SW 1271 (cell line): ENCODE results near the gene ZBP1.

Source experiments
- DNase-seq, 2 experiments: peaks; one replicate each; lab custom pipeline; 2025; lab: John Stamatoyannopoulos, UW

Gene ZBP1

DNA sequence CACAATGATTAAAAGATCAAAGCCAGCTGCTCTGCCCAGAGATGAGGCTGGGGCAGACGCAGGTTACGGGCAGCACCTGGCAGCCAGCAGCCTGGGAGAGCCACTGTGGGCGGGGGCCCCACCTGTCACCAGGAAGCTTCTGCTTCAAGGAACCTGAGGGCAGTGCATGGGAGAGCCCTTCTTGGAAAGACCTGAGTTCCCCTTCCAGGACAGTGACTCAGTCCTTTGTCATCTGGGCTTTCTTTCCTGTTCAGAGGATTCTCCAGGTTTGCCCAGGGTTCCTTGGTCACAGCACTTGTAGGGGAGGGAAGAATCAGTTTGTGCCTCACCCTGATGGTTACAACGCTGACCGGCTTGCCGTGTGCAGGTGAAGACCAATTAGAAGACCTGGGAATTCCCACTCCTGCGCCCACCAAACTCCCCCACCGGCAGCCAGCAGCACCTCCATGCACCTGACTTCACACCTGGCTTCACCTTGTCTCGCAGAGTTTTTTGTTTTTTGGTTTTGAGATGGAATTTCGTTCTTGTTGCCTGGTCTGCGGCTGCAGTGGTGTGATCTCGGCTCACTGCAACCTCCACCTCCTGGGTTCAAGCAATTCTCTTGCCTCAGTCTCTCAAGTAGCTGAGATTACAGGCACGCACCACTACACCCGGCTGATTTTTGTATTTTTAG is 2.0 kb downstream of the ZBP1 start:
- DNase-seq, result peak; percentile 23 to 60

DNA sequence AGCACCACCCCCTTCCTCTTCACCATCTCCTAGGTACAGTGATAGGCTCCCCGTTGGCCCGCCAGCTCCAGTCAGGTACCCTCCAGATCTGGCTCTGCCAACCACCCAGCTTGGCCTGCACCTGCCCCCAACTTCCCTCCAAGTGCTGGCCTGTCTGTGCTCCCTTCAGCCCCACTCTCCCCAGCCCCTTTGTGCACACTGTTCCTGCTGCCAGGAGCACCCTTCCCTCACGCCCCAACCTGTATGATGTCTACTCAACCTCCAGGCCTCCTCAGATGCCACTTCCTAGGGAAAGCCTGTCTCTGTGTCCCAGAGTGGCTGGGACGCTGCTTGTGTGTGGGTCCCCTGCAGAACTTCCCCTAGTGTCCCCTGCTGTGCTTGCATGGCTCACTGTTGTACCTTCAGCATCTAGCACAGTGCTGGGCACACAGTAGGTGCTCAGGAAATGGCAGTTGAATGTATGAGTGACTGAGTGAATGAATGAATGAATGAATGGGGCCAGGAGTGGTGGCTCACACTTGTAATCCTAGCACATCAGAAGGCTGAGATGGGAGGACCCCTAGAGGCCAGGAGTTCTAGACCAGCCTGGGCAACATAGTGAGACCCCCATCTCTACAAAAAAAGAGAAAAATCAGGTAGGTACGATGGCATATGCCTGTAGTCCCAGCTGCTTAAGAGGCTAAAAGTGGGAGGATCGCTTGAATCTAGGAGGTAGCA is 3.0 kb downstream of the ZBP1 start:
- DNase-seq, result no peak

DNA sequence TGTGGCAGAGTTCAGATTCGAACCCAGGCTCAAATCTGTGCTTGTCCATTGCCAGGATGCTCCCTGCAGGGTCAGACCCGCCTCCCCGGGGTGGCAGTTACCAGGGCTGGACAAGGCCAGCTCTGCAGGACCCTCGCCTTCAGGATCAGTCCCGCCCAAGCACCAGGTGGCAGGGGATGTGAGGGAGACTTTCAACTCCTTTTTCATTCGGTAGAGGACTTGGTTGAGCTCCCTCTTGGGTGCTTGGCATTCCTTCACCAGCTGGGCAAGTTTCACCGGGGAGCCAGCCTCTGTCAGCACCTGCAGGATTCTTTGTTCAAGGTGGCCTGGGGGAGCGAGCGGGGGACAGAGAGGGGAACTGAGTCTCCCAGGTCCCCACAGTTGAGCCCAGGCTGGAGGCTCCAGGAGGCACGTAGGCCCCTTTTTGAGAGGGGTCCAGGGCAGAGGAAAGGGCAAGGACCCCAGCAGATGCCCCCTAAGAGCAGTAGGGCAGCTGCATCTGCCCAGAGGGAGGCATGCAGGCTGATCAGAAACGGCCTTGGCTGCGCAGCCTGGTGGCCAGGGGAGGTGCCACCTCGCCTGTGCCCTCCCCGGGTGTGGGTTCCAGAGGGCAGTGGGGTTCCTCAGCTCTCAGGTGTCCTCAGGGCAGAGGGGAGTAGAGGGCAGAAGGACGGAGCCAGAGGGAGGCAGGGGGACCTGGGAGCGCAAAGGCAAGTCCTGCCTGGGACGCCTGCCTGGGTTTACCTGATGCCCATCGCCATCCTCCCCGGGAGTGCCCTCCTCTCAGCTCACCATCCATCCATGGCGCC is 3.9 kb downstream of the ZBP1 start:
- DNase-seq, result no peak

DNA sequence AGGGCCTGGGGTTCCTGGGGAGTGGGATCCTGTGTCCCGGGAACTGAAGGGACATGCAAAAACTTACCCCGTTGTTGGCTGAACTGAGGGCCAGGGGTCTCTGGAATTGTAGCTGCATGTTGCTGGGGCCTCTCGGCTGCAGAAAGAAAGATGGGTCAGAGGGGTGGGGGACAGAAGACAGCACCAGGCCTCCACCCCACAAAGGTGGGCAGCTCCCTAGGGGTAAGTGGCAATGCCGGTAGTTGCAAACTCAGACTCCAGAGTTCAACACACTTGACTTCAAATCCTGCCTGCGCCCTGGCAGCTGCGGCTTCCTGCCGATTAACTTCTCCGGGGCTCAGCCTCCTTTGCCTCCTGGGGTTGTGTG is 4.8 kb downstream of the ZBP1 start:
- no peak for DNase-seq

DNA sequence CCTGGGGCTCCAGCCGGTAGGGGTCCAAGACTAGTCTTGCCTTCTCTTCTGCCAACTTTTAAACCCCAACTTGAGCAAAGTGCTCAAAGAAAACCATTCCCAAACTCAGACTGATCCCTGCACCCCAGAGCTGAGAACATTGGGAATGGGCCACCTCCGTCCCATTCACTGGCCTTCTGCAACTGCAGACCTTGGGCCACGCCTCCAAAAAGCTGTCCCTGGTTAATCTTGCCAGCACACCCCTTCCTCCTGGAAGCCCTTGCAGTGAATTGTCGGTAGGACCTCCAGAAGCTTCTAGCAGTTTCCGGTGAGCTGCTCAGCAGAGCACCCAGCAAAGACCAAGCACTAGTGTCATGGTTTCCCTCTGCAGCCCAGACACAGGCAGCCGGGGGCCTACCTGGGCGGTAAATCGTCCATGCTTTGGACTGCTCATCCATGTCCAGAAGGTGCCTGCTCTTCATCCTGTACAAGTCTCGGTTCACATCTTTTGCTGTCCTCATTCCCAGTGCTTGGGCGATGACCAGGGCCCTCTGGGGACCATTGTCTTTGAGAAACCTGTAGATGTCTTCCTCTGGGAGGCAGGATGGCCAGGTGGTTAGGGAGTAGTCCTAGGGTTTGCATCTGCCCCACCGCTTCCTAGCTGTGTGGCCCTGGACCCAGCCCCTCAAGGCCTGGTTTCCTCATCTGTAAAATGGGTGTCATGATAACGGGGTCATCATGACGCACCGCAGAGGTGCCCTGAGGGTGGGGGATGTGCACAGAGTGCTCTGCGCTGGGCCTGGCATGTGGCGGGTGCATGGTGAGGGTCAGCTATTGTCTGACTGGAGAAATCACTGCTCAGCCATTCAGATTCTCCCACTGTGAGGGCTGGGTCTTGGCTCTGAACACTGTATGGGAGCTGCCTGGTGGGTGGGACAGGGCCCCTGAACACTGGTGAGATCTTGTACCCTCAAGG is 5.5 kb downstream of the ZBP1 start:
- no peak for DNase-seq

DNA sequence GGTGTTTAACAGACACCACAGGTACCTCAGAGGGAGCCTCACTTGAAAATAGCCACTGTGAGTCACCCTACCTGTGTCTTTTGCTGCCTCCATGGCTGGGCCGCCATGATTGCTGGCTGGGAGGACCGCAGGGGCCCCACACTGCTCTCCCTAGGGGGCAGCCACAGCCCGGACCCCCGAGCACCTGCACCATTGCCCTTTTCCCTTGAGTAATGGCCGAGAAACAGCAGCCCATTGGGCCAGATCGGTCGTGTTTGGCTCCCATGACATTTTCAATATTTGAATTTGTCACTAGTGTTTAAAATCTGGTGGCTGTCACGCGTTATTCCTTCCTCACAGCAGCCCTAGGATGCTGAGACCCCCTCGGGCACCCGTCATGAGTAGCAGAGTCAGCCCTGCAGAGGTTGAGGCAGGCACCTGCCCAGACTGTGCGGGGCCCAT is 6.7 kb downstream of the ZBP1 start:
- no peak for DNase-seq

DNA sequence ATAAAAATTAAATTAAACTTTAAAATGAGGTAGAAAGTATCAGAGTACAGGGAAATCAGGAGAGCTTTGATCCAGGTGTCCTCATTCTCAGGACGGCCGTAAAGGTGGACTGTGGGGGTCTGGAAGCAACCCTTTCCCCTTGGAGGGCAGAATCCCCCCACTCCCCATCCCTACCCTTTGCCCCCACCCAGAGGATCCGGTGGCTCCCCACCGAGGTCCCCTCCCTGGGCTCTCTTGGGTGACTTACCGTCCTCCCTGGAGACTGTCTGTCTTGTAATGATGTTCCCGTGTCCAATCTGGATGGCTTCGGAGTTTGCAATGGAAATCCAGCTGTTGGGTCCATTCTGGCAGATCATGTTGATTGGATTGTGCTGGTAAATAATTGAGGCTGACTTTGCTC is 7.3 kb downstream of the ZBP1 start:
- DNase-seq, result no peak

DNA sequence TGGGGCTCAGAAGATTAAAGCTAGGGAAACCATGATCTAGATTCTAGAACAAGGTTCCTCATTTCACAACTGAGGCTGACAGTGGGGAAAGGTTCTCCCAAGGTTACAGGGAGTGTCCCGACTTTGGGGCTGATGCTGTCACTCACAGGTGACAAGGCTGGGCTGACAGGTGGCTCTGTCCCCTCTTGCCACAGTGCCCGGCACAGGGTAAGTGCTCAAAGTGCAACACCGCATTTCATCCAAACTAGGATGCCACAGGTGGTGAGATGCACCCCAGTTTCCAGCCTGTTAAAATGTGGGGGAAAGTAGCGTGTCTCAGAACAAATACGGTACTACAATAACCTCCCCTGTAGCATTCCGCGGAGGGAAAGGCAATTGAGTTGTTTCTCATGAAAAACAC is 7.8 kb downstream of the ZBP1 start:
- no peak for DNase-seq

DNA sequence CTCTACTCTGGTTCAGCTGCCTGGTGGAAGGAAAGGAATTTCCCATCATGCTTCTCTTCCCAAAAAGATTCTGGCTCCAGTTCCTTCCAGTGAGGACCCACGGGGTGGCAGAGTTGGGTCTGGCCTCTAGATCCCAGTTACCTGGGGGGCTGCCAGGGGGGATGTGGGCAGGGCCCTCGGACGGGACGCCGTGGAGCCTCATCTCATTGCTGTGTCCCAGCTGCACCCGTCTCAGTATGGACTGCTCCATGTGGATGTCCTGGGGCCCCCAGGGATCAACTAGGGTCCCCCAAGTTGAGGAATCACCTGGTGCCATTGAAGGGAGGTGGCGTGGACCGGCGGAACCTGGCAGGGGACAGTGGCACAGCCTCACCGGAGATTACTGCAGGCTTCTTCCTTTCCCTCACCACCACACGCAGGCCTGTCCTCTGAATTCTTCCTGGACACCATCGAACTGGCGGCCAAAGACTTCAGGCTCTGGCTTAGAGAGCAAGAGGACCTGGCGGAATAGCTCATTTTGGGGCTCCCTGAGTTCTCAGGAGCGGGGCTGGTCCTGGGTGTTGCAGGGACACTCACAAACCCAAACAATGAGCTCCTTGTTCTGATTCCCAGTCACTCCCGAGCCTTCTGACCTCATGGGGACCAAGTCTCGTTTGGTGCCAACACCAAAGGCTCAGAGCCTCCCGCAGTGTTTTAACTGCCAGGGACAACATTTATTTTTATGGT is 8.5 kb downstream of the ZBP1 start:
- no peak for DNase-seq

DNA sequence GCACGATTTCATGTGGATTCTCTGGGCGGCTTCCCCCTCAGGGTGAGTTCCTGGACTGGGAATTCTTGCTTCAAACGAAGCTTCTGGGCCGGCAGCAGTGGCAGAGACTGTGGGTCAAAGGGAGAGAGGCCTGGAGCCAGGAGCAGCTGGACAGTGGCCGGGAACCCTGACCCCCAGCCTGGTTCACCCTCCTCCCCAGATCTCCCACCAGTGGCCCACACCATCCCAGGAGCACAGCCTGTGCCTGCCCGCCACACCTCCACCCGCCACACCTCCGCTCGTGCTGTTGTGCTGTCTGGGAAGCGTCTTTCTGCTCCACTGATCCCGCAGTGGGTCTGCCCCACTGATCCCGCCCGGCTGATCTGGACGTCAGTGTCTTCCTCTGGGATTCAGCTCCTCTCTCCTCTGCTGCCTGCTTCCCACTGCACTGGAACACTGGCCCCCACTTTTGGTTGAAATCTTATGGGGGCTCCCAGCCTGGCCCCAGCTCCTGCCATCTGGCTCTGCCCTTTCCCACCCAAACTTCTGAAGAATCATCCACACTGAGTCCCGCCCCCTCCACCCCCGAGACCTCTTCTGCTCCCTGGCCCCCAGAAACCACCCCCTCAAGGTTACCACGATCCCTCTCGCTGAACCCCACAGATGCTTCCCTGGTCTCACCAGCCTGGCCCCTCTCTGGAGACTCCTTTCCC is 9.8 kb downstream of the ZBP1 start:
- DNase-seq, result no peak

DNA sequence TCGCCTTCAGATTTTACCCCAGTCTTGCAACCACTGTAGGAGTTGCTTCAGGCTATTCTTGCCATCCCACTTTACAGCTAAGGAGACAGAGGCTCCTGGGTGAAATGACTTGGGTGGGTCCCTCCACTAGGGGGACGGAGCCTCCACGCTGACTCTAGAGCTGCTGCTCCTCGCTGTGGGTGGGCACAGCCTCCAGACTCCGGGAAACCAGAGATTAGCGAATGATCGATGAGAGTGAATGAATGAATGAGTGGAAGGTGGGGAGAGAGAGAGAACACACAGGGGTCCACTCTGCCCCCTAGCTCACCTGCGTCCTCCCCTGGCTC is 10.4 kb downstream of the ZBP1 start:
- no peak for DNase-seq

DNA sequence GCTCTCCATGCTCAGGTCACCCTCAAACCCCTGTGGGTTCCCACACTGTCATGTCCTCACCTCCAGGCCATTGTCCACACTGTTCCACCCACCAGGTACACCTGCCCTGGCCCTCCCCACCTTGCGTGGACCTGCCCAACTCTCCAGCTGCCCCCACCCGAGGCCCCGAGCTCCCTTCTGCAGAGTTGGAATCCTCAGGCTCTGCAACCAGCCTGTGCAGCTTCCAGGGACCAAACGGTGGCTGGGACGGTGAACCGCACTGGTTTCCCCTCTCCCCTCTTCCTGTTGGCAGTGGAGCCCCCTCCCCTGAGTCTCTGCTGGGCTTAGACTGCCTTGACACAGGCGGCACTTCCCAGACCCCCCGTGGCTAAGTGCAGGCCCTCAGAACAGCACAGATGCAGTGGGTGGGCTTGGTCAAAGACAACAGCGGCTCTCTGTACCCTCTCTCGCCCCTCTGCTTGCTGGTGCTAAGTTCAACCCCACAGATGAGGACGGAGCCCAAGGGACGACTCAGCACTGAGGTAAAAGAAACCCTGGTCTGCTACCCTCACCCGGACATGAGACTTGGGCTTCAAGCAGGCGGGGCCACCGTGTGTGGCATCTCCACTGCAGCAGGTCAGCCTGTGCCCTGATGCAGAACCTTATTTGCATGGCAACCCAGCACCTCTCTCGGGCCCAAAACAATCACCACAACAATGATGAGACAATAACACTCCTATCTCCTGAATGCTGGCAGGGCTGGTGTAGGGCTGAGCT is 11.0 kb downstream of the ZBP1 start:
- DNase-seq, result no peak

DNA sequence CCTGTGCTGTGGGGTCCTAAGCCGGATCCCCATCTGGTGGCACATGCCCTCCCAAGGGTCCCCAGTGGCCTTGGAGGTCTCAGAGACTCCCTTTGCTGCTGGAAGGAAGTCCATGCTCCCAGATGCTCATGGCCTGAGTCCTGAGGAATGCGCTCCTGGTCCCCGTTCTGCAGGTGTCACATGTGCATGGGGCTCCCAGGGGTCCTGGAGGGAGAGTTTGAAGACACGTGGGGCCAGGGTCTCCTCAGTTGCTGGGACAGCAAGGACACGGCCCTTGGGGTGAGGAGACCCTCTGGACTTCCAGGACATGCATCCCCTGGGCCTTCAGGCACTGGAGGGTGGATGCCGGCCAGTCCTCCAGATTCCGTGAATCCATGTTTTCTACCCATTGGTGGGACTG is 11.7 kb downstream of the ZBP1 start:
- DNase-seq, result no peak

DNA sequence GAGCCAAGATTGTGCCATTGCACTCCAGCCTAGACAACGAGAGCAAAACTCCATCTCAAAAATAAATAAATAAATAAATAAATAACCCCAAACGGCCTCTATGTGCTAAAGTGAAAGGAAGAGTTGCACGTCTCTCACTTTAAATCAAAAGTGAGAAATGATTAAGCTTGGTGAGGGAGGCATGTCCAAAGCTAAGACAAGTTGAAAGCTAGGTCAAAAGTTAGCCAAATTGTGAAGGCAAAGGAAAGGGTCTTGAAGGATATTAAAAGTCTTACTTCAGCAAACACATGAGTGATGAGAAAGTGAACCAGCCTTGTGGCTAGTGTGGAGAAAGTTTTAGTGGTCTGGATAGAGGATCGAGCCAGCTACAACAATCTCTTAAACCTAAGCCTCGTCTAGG is 14.3 kb downstream of the ZBP1 start:
- DNase-seq, result no peak

DNA sequence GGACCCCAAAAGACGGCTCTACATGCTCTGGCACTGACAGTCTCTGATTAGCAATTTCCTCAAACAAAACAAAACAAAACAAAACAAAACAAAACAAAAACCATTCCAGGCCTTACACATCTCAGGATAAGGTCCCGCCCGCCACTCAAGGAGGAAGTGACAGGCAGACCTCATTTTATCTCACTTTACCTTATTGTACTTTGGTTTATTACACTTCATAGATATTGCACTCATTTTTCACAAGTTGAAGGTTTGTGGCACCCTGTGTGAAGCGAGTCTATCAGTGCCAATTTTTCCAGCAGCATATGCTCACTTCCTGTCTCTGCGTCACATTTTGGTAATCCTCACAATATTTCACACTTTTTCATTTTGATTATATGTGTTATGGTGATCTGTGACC is 15.2 kb downstream of the ZBP1 start:
- no peak for DNase-seq

DNA sequence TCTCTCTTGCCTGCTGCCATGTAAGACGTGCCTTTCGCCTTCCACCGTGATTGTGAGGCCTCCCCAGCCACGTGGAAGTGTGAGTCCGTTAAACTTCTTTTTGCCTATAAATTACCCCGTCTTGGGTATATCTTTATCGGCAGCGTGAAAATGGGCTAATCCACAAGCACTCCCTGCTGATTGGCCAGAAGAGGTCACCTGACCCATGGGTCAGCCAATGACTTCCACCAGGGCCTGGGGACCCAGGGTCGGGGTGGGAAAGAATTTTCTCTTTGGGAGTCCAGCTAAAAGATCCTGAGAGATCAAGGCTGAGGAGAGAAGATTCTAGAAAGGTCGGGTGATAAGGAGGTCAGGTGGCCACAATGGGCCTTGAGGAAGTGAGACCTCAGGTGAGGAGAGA is 17.1 kb downstream of the ZBP1 start:
- DNase-seq, result no peak

DNA sequence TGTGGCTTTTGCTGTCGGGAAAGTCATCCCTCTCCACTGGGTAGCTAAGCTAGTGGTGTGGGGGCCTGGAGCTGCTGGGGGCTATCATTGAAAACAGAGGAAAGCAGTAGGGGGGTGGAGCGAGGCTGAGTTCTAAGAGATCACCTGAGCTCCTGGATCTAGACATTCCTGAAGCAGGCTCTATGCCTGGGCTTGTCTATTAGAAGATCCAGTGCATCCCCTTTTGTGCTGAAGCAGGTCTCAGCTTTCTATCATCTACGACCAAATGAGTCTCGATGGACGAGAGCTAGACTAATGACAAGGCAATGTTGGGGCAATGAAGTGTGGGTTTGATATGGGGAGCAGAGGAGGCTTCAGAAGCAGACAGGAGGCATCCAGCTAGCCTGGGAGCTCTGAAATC is 18.5 kb downstream of the ZBP1 start:
- no peak for DNase-seq

DNA sequence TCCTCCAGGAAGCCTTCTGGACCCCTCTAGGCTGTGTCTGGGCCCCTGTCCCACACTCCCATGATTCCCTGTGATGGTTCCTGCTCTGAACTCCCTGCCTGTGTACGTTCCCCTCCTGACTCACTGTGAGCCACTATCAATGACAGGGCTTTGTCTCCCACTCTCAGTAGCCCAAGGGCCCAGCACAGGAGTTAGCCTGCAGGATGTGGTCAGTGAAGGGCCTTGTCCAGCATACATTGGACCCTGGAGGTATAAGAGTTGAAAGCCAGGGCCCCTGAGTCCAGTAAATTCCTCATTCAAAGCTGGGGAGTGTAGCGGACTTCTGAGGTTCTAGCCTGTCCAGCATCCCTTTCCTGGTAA is 19.0 kb downstream of the ZBP1 start:
- no peak for DNase-seq

DNA sequence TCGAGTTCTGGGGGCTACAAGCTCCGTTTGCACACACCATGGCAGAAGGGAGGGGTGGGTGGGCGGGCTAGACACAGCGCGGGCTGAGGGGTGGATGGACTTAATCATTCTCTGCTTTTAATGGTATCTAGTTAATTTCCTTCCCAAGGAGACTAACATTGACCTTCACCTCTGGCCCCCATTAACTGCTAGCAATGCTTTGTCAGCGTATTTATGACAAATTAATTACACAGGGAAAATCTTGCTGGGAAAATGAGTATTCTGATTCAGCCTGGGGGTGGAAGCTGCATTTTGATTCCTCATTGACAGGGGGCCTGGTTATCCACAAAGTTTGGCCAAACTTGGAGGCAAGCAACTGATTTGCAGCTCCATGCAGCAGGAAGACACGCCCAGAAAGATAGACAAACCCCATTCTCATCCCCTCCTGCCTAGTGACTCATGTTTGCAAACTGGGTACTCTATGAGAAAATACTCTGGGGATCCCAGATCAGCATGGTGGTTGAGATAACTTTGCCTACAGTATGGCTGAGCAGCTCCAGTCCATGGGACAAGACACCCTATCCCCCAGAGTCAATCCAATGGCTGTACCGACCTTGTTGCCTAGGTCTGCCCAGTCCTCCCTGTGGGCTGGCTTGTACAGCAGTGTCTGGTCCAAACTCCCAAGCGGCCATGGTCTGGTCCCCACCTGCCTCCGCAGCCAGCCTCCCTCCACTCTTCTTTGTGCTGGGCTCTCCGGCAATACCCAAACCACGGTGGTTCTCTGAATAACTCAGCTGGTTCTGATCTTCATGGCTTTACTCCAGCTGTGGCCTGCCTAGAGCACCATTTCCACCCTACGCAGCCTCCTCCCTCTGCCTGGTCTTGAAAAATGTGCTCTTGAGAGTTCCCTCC is 19.7 kb downstream of the ZBP1 start:
- no peak for DNase-seq
